Measurements from ENCODE around the gene PM20D1.

Gene PM20D1

DNA sequence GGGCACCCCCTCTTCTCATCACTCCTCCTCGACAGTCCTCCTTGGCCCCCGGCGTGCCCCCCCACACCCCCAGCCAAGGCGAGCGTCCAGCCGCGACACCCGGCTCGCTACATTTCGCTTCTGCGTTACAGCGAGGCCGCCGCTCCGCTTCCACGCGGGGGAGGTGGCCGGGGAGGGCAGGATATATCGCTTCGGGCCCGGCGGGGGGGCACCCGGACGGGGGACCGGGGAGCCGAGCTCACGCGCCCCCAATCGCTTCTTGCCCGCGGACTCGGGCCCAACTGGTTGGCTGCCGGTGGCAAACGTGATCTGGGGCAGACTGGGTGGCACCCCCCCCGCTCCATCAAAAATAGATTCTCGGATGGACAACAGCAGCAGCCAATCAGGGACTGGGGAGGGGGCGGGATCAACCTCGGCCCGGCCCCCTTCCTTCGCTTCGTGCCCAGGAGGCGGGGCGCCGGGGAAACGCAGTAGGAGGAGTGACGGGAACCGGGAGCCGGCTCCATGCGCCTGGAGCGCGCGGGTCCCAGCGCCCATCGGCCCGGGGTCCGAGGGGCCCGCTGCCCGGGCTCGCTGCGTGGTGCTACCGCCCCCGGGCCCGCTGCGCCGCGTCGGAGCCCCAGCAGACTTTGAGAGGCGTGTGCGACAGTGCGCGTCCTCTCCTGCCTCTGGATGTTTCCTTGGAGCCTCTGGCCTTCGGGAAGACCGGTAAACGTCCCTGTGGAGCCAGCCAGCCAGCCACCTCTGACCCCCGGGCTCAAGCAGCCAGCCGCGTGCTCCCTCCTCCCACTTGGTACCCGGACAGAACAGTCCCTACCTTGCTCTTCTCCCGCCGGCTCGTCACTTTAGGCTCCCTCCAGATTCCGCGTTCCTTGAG is 36.8 kb downstream of the PM20D1 start, which contains the start of gene SLC41A1:
SLC41A1 (minus strand) TSS at position 321 of the 877 bp plus-strand sequence. CDS start 2,757 bp downstream, outside the sequence.
- H3K4me3 ChIP-seq (ENCODE audit: low read depth, low read length): peak within 1 kb of the TSS; percentile 80
- ChIA-PET CTCF (interaction anchor here (1.1 to 3.6 kb wide), 4 partner anchors 21 to 164 kb away, joined by 3 to 25 read pairs (median 10); no protein-coding TSS in a partner anchor), POLR2A (interaction anchor here (0.7 to 1.0 kb wide), 2 partner anchors 13 to 14 kb away, joined by 3 read pairs; no protein-coding TSS in a partner anchor)
- TF ChIP-seq CTCF (IDR thresholded peaks at IDR 0.05; ENCODE audit: insufficient read depth, low read length, missing control alignments): no peak
- DNase-seq (ENCODE audit: low read depth, low spot score): peak; percentile 52

- DNase-seq (ENCODE audit: low read depth, low spot score): no peak
- H3K4me3 ChIP-seq (ENCODE audit: low read depth, low read length): peak overlapping the region; percentile 80
- ChIA-PET CTCF (interaction anchor here (1.0 to 5.0 kb wide), 9 partner anchors 16 to 291 kb away, joined by 3 to 25 read pairs (median 6); no protein-coding TSS in a partner anchor), POLR2A (interaction anchor here (0.7 to 1.0 kb wide), 2 partner anchors 13 to 14 kb away, joined by 3 read pairs; no protein-coding TSS in a partner anchor)
- no peak for TF ChIP-seq CTCF (IDR thresholded peaks at IDR 0.05; ENCODE audit: insufficient read depth, low read length, missing control alignments)
These were observed 37.6 kb downstream of the PM20D1 start for GRCh38 chr1:205812271-205812877.

DNA sequence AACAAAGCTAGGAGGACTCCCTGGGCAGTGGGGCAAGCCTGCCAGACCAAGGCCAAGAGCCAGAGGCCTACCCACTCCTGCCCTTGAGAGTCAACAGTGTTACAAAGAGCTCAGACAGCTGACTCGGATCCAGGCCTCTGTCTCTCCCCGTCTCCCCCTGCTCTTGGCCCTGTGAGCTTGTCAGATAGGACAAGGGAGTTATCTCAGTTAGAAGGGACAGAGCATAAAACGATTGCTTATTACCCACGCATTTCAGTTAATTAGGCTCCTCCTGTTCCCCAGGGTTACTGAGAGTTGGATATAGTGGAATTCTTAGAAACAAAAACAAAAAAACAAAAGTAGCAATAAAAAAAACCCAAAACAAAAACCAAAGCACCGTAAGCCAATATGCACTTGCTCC is 38.3 kb downstream of the PM20D1 start:
- DNase-seq (ENCODE audit: low read depth, low spot score): no peak
- no peak for TF ChIP-seq CTCF (IDR thresholded peaks at IDR 0.05; ENCODE audit: insufficient read depth, low read length, missing control alignments)
- CTCF ChIA-PET: interaction anchor here (0.6 to 5.0 kb wide), 12 partner anchors 15 to 292 kb away, joined by 3 to 25 read pairs (median 6); no protein-coding TSS in a partner anchor

GRCh38 chr1:205810448-205811157 is 39.3 kb downstream of the PM20D1 start:
- H3K4me3 ChIP-seq (ENCODE audit: low read depth, low read length): no peak overlapping the region
- ChIA-PET CTCF (interaction anchor here (0.9 to 5.0 kb wide), 12 partner anchors 8 to 174 kb away, joined by 3 to 25 read pairs (median 4); no protein-coding TSS in a partner anchor), POLR2A (interaction anchor here (1.7 kb wide), 1 partner anchor 167 kb away, joined by 4 read pairs; no protein-coding TSS in a partner anchor)
- peak; percentile 26 for TF ChIP-seq CTCF (IDR thresholded peaks at IDR 0.05; ENCODE audit: insufficient read depth, low read length, missing control alignments)
- no peak for DNase-seq (ENCODE audit: low read depth, low spot score)

More for the DNA sequence above, 38.3 kb downstream of the PM20D1 start:
- peak overlapping the region; percentile 80 for H3K4me3 ChIP-seq (ENCODE audit: low read depth, low read length)
- POLR2A ChIA-PET: interaction anchor here (0.5 to 1.7 kb wide), 3 partner anchors 20 to 166 kb away, joined by 3 to 4 read pairs (median 3); no protein-coding TSS in a partner anchor

GRCh38 chr1:205809942-205810345 is 40.0 kb downstream of the PM20D1 start:
- H3K4me3 ChIP-seq (ENCODE audit: low read depth, low read length): no peak overlapping the region
- ChIA-PET CTCF (interaction anchor here (0.9 to 5.0 kb wide), 10 partner anchors 7 to 174 kb away, joined by 3 to 25 read pairs (median 6); no protein-coding TSS in a partner anchor), POLR2A (no interaction called here)
- TF ChIP-seq CTCF (IDR thresholded peaks at IDR 0.05; ENCODE audit: insufficient read depth, low read length, missing control alignments): no peak
- DNase-seq (ENCODE audit: low read depth, low spot score): no peak
